GM10847 (cell line): ENCODE results near the gene PTPRCAP.

Experiments used
- POLR2A ChIP-seq: IDR thresholded peaks from 2 replicates; pipeline ENCODE4 v1.6.1; 2011; ENCODE audit not compliant: insufficient read length; ENCODE audit errors: extremely low read depth

PTPRCAP gene

GRCh38 chr11:67423466-67423865 is 14.0 kb downstream of the PTPRCAP start:
- TF ChIP-seq POLR2A, result no peak

- TF ChIP-seq POLR2A, result no peak
Observed at GRCh38 chr11:67422891-67423290, 14.6 kb downstream of the PTPRCAP start.

DNA sequence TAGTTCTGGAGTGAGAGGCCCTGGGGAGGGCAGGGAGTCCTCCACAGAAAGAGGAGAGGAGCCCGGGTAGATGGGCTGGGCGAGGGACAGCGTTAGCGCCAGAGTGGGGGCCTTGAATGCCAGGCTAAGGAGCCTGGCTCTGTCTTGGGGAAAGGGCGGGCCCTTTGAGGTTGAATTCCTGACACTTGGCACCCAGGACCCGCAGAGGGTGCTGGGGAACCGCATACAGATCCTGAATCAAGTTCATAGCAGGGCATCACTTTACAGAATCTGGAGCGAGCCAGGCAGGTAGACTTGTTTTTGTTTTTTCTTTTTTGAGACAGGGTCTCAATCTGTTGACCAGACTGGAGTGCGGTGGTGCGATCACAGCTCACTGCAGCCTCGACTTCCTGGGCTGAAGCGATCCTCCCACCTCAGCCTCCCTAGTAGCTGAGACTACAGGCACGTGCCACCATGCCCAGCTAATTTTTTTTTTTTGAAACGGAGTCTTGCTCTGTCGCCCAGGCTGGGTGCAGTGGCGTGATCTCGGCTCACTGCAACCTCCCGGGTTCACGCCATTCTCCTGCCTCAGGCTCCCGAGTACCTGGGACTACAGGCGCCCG is 16.0 kb downstream of the PTPRCAP start:
- TF ChIP-seq POLR2A, result no peak

- peak; percentile 52 for TF ChIP-seq POLR2A
Observed at GRCh38 chr11:67420646-67421429, 16.6 kb downstream of the PTPRCAP start.

GRCh38 chr11:67420147-67420645 is 17.3 kb downstream of the PTPRCAP start:
- TF ChIP-seq POLR2A, result no peak

DNA sequence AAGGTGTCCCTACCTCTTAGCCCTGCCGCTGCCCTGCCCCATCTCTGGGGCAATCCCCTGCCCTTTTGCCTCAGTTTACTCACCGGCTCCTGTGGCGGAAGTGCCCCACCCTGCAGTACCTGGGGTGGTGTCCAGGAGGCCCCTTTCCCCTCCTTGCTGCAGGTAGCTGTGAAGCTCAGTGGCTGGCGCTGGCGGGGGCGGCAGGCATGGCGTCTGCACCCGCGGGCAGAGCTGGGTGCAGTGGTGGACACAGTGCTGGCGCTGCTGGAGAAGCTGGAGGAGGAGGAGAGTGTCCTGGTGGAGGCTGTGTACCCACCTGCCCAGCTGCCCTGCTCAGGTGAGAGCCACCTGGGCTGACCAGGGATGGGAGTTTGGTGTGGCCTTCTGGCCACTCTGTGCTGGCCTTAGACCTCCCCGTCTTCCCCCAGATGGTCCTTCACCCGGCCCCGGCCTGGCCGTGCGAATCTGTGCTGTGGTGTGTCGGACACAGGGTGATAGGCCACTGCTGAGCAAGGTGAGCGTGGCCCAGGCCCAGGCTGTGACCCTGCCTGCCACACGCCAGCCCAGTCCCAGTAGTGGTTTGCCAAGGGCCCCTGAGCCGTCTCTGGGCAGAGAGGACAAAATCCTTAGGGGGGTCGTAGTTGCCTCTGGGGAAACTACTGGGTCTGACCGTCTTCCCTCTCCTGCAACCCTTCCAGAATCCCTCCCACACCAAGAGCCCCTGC is 18.0 kb downstream of the PTPRCAP start:
- no peak for TF ChIP-seq POLR2A

DNA sequence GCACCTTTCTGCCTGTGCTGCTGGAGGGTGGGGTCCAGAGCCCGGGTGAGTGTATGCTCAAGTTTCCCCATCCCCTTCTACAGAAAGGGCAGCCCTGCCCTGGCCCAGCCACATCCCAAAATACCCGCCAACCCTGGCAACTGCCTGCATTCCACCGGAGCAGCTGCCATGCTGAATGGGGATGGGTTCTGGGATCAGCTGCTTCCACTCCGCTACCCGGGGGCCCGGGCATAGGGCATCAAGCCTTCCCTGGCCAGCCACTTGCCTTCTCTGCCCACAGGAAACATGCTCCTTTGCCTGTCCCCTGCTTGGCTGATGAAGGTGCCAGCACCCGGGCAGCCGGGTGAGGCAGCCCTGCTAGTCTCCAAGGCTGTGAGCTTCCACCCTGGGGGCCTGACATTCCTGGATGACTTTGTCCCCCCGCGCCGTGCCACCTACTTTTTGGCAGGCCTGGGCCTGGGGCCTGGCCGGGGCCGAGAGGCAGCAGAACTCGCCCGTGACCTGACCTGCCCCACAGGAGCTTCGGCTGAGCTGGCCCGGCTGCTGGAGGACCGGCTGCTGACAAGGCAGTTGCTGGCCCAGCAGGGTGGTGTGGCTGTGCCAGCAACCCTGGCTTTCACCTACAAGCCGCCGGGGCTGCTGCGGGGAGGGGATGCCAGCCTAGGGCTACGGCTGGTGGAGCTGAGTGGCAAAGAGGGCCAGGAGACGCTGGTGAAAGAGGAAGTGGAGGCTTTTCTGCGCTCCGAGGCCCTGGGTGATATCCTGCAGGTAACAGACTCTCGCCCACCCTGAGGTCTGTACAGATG is 18.8 kb downstream of the PTPRCAP start:
- no peak for TF ChIP-seq POLR2A

DNA sequence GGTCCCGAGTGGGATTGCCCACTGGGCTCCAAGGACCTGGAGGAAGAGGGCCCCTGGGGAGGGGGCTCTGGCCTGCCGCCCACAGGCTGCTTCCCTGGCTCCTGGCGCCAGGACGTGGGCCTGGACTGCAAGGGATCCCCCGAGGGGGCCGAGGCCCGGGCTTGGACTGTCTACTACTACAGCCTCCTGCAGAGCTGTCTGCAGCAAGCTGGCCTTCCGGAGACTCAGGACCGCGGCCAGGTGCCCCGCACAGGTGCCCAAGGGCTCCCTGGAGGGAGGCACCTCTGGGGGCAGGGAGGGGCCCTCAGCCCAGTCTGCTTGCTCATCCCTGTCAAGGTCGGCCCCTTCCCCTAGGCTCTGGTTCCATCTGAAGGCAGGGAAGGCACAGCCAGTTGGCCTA is 20.1 kb downstream of the PTPRCAP start:
- no peak for TF ChIP-seq POLR2A

DNA sequence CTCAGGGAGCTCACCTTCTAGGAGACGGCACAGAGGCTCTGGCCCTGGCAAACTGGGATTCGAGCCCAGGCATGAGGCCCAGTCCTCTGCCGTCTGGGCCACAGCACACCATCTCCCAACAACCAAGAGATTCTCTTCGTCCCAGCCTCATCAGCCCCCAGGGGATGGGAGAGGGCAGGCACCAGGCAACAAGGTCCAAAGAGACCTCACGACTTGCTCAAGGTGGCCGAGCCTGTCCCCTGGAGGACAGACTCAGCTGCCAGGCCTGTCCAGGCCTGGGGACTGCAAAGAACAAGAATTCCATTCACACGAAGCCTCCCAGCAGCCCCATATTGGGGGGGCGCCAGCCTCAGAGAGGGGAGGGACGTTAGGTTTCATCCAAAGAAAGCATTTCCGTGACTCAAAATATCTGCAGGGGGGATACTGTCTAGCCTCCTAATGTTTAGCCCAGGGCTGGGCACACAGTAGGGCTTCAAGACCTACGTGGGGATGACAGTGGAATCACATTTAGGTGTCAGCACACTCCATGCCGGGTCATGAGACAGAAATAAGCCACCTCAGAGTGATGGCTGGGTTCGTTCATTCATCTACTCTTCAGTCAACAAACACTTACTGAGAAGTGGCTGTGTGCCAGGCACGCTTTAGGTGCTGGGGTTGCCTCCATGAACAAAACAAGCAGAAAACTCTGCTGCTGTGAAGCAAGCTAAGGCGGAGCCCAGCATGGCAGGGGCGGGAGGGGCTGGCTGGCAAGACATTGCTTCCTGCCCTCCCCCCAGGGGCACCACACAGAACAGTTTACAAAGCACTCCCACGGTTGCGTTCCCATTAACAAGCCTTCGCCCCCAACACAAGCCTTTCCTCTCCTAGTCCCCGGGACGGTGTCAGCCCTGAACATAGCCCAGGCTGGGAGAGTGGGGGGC is 20.8 kb downstream of the PTPRCAP start:
- TF ChIP-seq POLR2A, result no peak

GRCh38 chr11:67415501-67416304 is 21.8 kb downstream of the PTPRCAP start, which contains the start of gene CARNS1:
Gene CARNS1, plus strand, starts transcription at chr11:67415678. Its CDS starts 522 bp downstream, at chr11:67416200.
- no peak for TF ChIP-seq POLR2A

GRCh38 chr11:67413266-67413849 is 24.1 kb downstream of the PTPRCAP start:
- TF ChIP-seq POLR2A, result no peak

DNA sequence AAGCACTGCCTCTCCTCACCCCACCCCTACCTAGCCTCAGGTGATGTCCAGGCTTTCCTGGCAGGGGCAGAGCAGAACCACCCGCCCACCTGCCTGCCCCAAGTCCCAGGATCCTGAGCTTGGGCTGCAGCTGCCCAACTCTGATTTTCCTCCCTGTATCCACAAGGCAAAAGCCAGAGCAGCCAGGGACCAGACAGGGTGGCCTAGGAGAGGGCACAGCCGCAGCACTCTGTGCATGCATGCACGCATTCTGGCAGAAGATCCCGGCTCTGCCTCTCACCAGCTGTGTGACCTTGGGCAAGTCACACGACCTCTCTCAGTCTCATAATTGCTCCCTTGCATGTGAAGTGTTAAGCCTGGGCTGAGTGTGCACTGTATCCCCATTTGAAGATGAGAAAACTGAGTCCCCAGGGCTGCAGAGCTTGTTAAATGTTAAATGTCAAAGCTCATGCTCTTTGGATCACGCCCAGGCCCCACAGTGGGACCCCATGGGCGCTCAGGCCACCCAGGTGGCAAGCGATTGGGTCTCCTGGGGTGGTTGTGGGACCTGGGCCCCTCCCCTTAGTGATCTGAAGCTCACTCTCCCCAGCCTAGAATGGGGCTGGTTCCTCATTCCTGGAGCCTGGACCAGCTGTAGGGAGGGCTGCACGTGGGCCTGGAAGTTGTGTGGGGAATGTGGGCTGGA is 24.8 kb downstream of the PTPRCAP start:
- no peak for TF ChIP-seq POLR2A
